HUES48 (cell line): ENCODE measurements around the gene PACRG.

ENCODE experiments used
- H3K27ac ChIP-seq: one replicate; pipeline ENCODE4 v1.7.0; 2013; ENCODE audit warnings: low read depth, low read length, inconsistent platforms
- H3K27me3 ChIP-seq: 2 replicates; pipeline ENCODE4 v1.6.1; 2013; ENCODE audit warnings: mild to moderate bottlenecking, low read length; ENCODE audit not compliant: control insufficient read depth, insufficient read depth
- H3K36me3 ChIP-seq: 2 replicates; pipeline ENCODE4 v1.6.1; 2013; ENCODE audit warnings: low read length; ENCODE audit not compliant: control insufficient read depth, insufficient read depth
- H3K4me1 ChIP-seq: 2 replicates; pipeline ENCODE4 v1.6.1; 2013; ENCODE audit warnings: mild to moderate bottlenecking, low read length; ENCODE audit not compliant: control insufficient read depth, insufficient read depth
- H3K4me3 ChIP-seq: 2 replicates; pipeline ENCODE4 v1.5.1; 2013; ENCODE audit warnings: mild to moderate bottlenecking, low read depth, low read length
- H3K9ac ChIP-seq: 2 replicates; pipeline ENCODE4 v1.6.1; 2013; ENCODE audit warnings: mild to moderate bottlenecking, low read depth, low read length, moderate library complexity
- H3K9me3 ChIP-seq: 2 replicates; pipeline ENCODE4 v1.6.1; 2013; ENCODE audit warnings: low read length; ENCODE audit not compliant: control insufficient read depth, insufficient read depth

PACRG gene

GRCh38 chr6:163351013-163351412 is 623.2 kb downstream of the PACRG start:
- Histone ChIP-seq H3K9me3 (no peaks in the 10 kb centered on the region), H3K4me1 (peaks cover 9% of the 10 kb centered on the region), H3K27ac (no peak overlapping the region), H3K27me3 (no peaks in the 10 kb centered on the region), H3K4me3 (no peak overlapping the region), H3K9ac (no peak overlapping the region), H3K36me3 (no peaks in the 10 kb centered on the region)

GRCh38 chr6:163352011-163352685 is 624.4 kb downstream of the PACRG start:
- Histone ChIP-seq H3K36me3 (no peaks in the 10 kb centered on the region), H3K9ac (no peak overlapping the region), H3K27ac (no peak overlapping the region), H3K4me1 (peaks cover 13% of the 10 kb centered on the region), H3K4me3 (no peak overlapping the region), H3K9me3 (no peaks in the 10 kb centered on the region), H3K27me3 (no peaks in the 10 kb centered on the region)

GRCh38 chr6:163352966-163353365 is 625.2 kb downstream of the PACRG start:
- Histone ChIP-seq H3K4me1 (peaks cover 13% of the 10 kb centered on the region), H3K9ac (no peak overlapping the region), H3K27ac (no peak overlapping the region), H3K36me3 (no peaks in the 10 kb centered on the region), H3K9me3 (no peaks in the 10 kb centered on the region), H3K27me3 (no peaks in the 10 kb centered on the region), H3K4me3 (no peak overlapping the region)

GRCh38 chr6:163354085-163354484 is 626.3 kb downstream of the PACRG start:
- H3K27me3 ChIP-seq = no peaks in the 10 kb centered on the region
- peaks cover 9% of the 10 kb centered on the region for H3K4me1 ChIP-seq
- H3K36me3 ChIP-seq = no peaks in the 10 kb centered on the region
- no peaks in the 10 kb centered on the region for H3K9me3 ChIP-seq
- H3K4me3 ChIP-seq = no peak overlapping the region
- no peak overlapping the region for H3K27ac ChIP-seq
- H3K9ac ChIP-seq = no peak overlapping the region

GRCh38 chr6:163354761-163355425 is 627.1 kb downstream of the PACRG start:
- Histone ChIP-seq H3K36me3 (no peaks in the 10 kb centered on the region), H3K4me1 (peaks cover 9% of the 10 kb centered on the region), H3K9me3 (no peaks in the 10 kb centered on the region), H3K27ac (no peak overlapping the region), H3K9ac (no peak overlapping the region), H3K27me3 (no peaks in the 10 kb centered on the region), H3K4me3 (no peak overlapping the region)

GRCh38 chr6:163355426-163355991 is 627.7 kb downstream of the PACRG start:
- Histone ChIP-seq H3K9me3 (no peaks in the 10 kb centered on the region), H3K4me3 (no peak overlapping the region), H3K36me3 (no peaks in the 10 kb centered on the region), H3K27me3 (no peaks in the 10 kb centered on the region), H3K9ac (no peak overlapping the region), H3K27ac (peak overlapping the region; percentile 41), H3K4me1 (peaks cover 9% of the 10 kb centered on the region)

- Histone ChIP-seq H3K4me3 (no peak overlapping the region), H3K4me1 (peaks cover 9% of the 10 kb centered on the region), H3K27me3 (no peaks in the 10 kb centered on the region), H3K9me3 (no peaks in the 10 kb centered on the region), H3K9ac (no peak overlapping the region), H3K27ac (no peak overlapping the region), H3K36me3 (no peaks in the 10 kb centered on the region)
Observed at GRCh38 chr6:163356324-163356723, 628.5 kb downstream of the PACRG start.

GRCh38 chr6:163356743-163357142 is 629.0 kb downstream of the PACRG start:
- no peaks in the 10 kb centered on the region for H3K36me3 ChIP-seq
- no peak overlapping the region for H3K4me3 ChIP-seq
- H3K4me1 ChIP-seq = peaks cover 9% of the 10 kb centered on the region
- no peak overlapping the region for H3K9ac ChIP-seq
- no peak overlapping the region for H3K27ac ChIP-seq
- no peaks in the 10 kb centered on the region for H3K9me3 ChIP-seq
- no peaks in the 10 kb centered on the region for H3K27me3 ChIP-seq

GRCh38 chr6:163364641-163365040 is 636.9 kb downstream of the PACRG start:
- H3K27me3 ChIP-seq = no peaks in the 10 kb centered on the region
- H3K4me1 ChIP-seq = peaks cover 5% of the 10 kb centered on the region
- H3K9ac ChIP-seq = no peak overlapping the region
- H3K27ac ChIP-seq = no peak overlapping the region
- H3K4me3 ChIP-seq = no peak overlapping the region
- no peaks in the 10 kb centered on the region for H3K36me3 ChIP-seq
- no peaks in the 10 kb centered on the region for H3K9me3 ChIP-seq
